IMR-90 (cell line): ENCODE data around the gene NCS1. TPM values are rescaled to one million over a fixed set of nuclear protein-coding genes. Genes with fewer than 3 reads are reported as not detected.

ENCODE experiments used
- ATAC-seq: fragments of 200-7000 bp; cut with Tn5 transposase; 2 replicates; pipeline ENCODE4 v1.9.1; 2020; ENCODE audit warnings: low read depth, mild to moderate bottlenecking, moderate library complexity
- BruUV-seq: library from RNA; stranded (reverse); fragments of 400-500 nt; replicated peaks from 2 replicates; lab custom pipeline; 2021; lab: Mats Ljungman, UMichigan
- CTCF ChIA-PET: fragments of 300-600 bp; formaldehyde crosslinking; extraction: SDS; loops from one replicate; lab custom pipeline; 2021; ENCODE audit warnings: antibody characterized with exemption; lab: Yijun Ruan, JAX
- POLR2A ChIA-PET: fragments of 300-600 bp; sonication (Branson Sonifier 250); formaldehyde crosslinking; loops from one replicate; lab custom pipeline; 2022; ENCODE audit warnings: antibody characterized with exemption; ENCODE audit not compliant: unreplicated experiment; lab: Charles Lee
- DNase-seq: peaks from one replicate; pipeline ENCODE4 v3.0.0; 2013
- H2AFZ ChIP-seq: replicated peaks from 2 replicates; pipeline ENCODE3; 2013; ENCODE audit warnings: low read length, mild to moderate bottlenecking; ENCODE audit not compliant: poor library complexity
- H2AK5ac ChIP-seq: 2 replicates; pipeline ENCODE4 v1.6.1; 2013; ENCODE audit warnings: low read depth, low read length, inconsistent platforms
- H2AK9ac ChIP-seq: replicated peaks from 2 replicates; pipeline ENCODE3; 2013; ENCODE audit warnings: mild to moderate bottlenecking, low read depth, low read length, moderate library complexity; ENCODE audit not compliant: poor library complexity
- H2BK120ac ChIP-seq: 2 replicates; pipeline ENCODE4 v1.6.1; 2013; ENCODE audit warnings: low read depth, low read length, inconsistent platforms
- H2BK15ac ChIP-seq: 3 replicates; pipeline ENCODE4 v1.6.1; 2013; ENCODE audit warnings: low read depth, low read length, inconsistent platforms
- H2BK20ac ChIP-seq: 2 replicates; pipeline ENCODE4 v1.6.1; 2013; ENCODE audit warnings: low read depth, mild to moderate bottlenecking, inconsistent platforms, low read length, moderate library complexity
- H2BK5ac ChIP-seq: 2 replicates; pipeline ENCODE4 v1.6.1; 2013; ENCODE audit warnings: mild to moderate bottlenecking, low read depth, low read length, inconsistent platforms; ENCODE audit not compliant: poor library complexity, severe bottlenecking
- H3K14ac ChIP-seq: replicated peaks from 2 replicates; pipeline ENCODE4 v1.6.1; 2013; ENCODE audit warnings: low read depth, low read length, inconsistent platforms
- H3K18ac ChIP-seq: 2 replicates; pipeline ENCODE4 v1.6.1; 2013; ENCODE audit warnings: low read depth, low read length, control low read depth
- H3K23ac ChIP-seq: 2 replicates; pipeline ENCODE4 v1.6.1; 2013; ENCODE audit warnings: low read depth, low read length, inconsistent platforms
- H3K27ac ChIP-seq: 2 replicates; pipeline ENCODE4 v1.5.1; 2013; ENCODE audit warnings: mild to moderate bottlenecking, control low read depth, low read length; ENCODE audit not compliant: insufficient read depth
- H3K27me3 ChIP-seq: 2 replicates; pipeline ENCODE4 v1.6.1; 2013; ENCODE audit warnings: low read length; ENCODE audit not compliant: control insufficient read depth, insufficient read depth
- H3K36me3 ChIP-seq: 2 replicates; pipeline ENCODE4 v1.6.1; 2013; ENCODE audit warnings: low read length, mixed read lengths; ENCODE audit not compliant: control insufficient read depth, insufficient read depth
- H3K4ac ChIP-seq: 2 replicates; pipeline ENCODE4 v1.6.1; 2013; ENCODE audit warnings: low read depth, low read length, inconsistent platforms
- H3K4me1 ChIP-seq: 2 replicates; pipeline ENCODE4 v1.6.1; 2013; ENCODE audit warnings: low read length, mixed read lengths; ENCODE audit not compliant: control insufficient read depth, insufficient read depth
- H3K4me2 ChIP-seq: 2 replicates; pipeline ENCODE4 v1.6.1; 2013; ENCODE audit warnings: low read depth, mild to moderate bottlenecking, control low read depth, low read length, moderate library complexity
- H3K4me3 ChIP-seq: 2 replicates; pipeline ENCODE4 v1.5.1; 2013; ENCODE audit warnings: low read depth, mild to moderate bottlenecking, control low read depth, low read length, moderate library complexity; ENCODE audit not compliant: insufficient read depth
- H3K56ac ChIP-seq: 2 replicates; pipeline ENCODE4 v1.6.1; 2013; ENCODE audit warnings: low read length, inconsistent platforms; ENCODE audit not compliant: insufficient read depth; ENCODE audit errors: extremely low read depth
- H3K79me1 ChIP-seq, 2 experiments: 2 replicates each; pipeline ENCODE4 v1.6.1; 2013; ENCODE audit warnings: low read length in 2 of 2, inconsistent platforms in 1 of 2, low read depth in 1 of 2
- H3K9ac ChIP-seq: 2 replicates; pipeline ENCODE4 v1.6.1; 2013; ENCODE audit warnings: low read depth, low read length, control low read depth
- H3K9me1 ChIP-seq: 2 replicates; pipeline ENCODE4 v1.6.1; 2013; ENCODE audit warnings: low read length, inconsistent platforms; ENCODE audit not compliant: insufficient read depth
- H3K9me3 ChIP-seq: 2 replicates; pipeline ENCODE4 v1.6.1; 2013; ENCODE audit warnings: low read length; ENCODE audit not compliant: control insufficient read depth, insufficient read depth
- H4K20me1 ChIP-seq: 2 replicates; pipeline ENCODE4 v1.6.1; 2013; ENCODE audit warnings: low read length, inconsistent platforms; ENCODE audit not compliant: insufficient read depth
- H4K5ac ChIP-seq: 2 replicates; pipeline ENCODE4 v1.6.1; 2013; ENCODE audit warnings: mild to moderate bottlenecking, low read depth, low read length, control low read depth
- H4K8ac ChIP-seq, 2 experiments: 2 replicates each; pipeline ENCODE4 v1.6.1; 2013; ENCODE audit warnings: low read depth in 2 of 2, low read length in 2 of 2, control low read depth in 1 of 2, inconsistent platforms in 1 of 2
- H4K91ac ChIP-seq: 2 replicates; pipeline ENCODE4 v1.6.1; 2013; ENCODE audit warnings: low read depth, low read length, inconsistent platforms; ENCODE audit not compliant: insufficient read depth
- CEBPB ChIP-seq: IDR thresholded peaks from 2 replicates; pipeline ENCODE4 v1.6.1; 2012; ENCODE audit warnings: low read depth, low read length, improper control_type of control experiment
- CHD1 ChIP-seq: IDR thresholded peaks from 2 replicates; pipeline ENCODE4 v1.6.1; 2012; ENCODE audit warnings: low read depth, low read length, improper control_type of control experiment
- MXI1 ChIP-seq: IDR thresholded peaks from 2 replicates; pipeline ENCODE4 v1.6.1; 2012; ENCODE audit warnings: low read depth, mild to moderate bottlenecking, low read length, moderate library complexity, borderline replicate concordance
- NFE2L2 ChIP-seq: fragments of 150-350 bp; IDR thresholded peaks from 2 replicates; pipeline ENCODE4 v1.6.1; 2016; ENCODE audit warnings: low read depth, mild to moderate bottlenecking, low read length
- RAD21 ChIP-seq: IDR thresholded peaks from 2 replicates; pipeline ENCODE4 v1.6.1; 2012; ENCODE audit warnings: low read length, improper control_type of control experiment
- RCOR1 ChIP-seq: IDR thresholded peaks from 2 replicates; pipeline ENCODE4 v1.6.1; 2012; ENCODE audit warnings: mild to moderate bottlenecking, low read length, improper control_type of control experiment; ENCODE audit not compliant: insufficient replicate concordance
- SMC3 ChIP-seq: fragments of 150-350 bp; IDR thresholded peaks from 2 replicates; pipeline ENCODE4 v1.6.1; 2016; ENCODE audit warnings: low read depth, mild to moderate bottlenecking, antibody characterized with exemption, low read length, moderate library complexity
- USF2 ChIP-seq: fragments of 150-350 bp; IDR thresholded peaks from 2 replicates; pipeline ENCODE4 v1.6.1; 2017; ENCODE audit warnings: mild to moderate bottlenecking, antibody characterized with exemption, low read length, low read depth
- WGBS, 2 experiments: methylation state at CpG; one replicate each; pipeline versions ENCODE4 v1.1.5 to v1.1.7; 2013; ENCODE audit warnings: missing lambda C conversion rate in 2 of 2; ENCODE audit not compliant: insufficient read length in 1 of 2; ENCODE audit errors: extremely low coverage in 2 of 2; 5-methylcytosine and 5-hydroxymethylcytosine counted together
- dilution Hi-C: fragments of 300-500 bp; cut with HindIII; formaldehyde crosslinking; loops from one replicate; pipeline ENCODE4 v1.14.3; 2018; ENCODE audit warnings: low sequenced_read_pairs; ENCODE audit not compliant: unreplicated experiment
- in situ Hi-C: fragments of 300-500 bp; cut with MboI; formaldehyde crosslinking; loops from 3 replicates; pipeline ENCODE4 v1.14.3; 2019; ENCODE audit warnings: low sequenced_read_pairs, inconsistent platforms, mixed read lengths
- intact Hi-C: fragments of 100-400 bp; cut with micrococcal nuclease; formaldehyde crosslinking; loops from 2 replicates; pipeline ENCODE4 v1.10.0; 2022
- polyA plus RNA-seq, 3 experiments: library from polyadenylated mRNA; depleted of rRNA; stranded (reverse); fragments of >200 nt; gene quantifications; 2 replicates each; pipeline ENCODE4 v1.2.3, GENCODE V29; 2012; ENCODE audit warnings: low replicate concordance in 1 of 3
- total RNA-seq: library from RNA; depleted of rRNA; stranded (reverse); fragments of >200 nt; gene quantifications from 2 replicates; pipeline ENCODE4 v1.2.3, GENCODE V29; 2012
- TF ChIP-seq, protein P1 (sequence below): conservative IDR thresholded peaks from 2 replicates; pipeline ENCODE4 v1.5.1; 2012; ENCODE audit warnings: mild to moderate bottlenecking, low read depth, low read length, improper control_type of control experiment
- TF ChIP-seq, protein P2 (sequence below): fragments of 150-350 bp; IDR thresholded peaks from 2 replicates; pipeline ENCODE4 v1.6.1; 2016; ENCODE audit warnings: low read depth, mild to moderate bottlenecking, low read length, moderate library complexity, borderline replicate concordance

Gene NCS1
- total and polyA plus RNA-seq, 2 of the 4 experiments (the other 2 are of a cell fraction): 41.0 to 60.5 TPM

DNA sequence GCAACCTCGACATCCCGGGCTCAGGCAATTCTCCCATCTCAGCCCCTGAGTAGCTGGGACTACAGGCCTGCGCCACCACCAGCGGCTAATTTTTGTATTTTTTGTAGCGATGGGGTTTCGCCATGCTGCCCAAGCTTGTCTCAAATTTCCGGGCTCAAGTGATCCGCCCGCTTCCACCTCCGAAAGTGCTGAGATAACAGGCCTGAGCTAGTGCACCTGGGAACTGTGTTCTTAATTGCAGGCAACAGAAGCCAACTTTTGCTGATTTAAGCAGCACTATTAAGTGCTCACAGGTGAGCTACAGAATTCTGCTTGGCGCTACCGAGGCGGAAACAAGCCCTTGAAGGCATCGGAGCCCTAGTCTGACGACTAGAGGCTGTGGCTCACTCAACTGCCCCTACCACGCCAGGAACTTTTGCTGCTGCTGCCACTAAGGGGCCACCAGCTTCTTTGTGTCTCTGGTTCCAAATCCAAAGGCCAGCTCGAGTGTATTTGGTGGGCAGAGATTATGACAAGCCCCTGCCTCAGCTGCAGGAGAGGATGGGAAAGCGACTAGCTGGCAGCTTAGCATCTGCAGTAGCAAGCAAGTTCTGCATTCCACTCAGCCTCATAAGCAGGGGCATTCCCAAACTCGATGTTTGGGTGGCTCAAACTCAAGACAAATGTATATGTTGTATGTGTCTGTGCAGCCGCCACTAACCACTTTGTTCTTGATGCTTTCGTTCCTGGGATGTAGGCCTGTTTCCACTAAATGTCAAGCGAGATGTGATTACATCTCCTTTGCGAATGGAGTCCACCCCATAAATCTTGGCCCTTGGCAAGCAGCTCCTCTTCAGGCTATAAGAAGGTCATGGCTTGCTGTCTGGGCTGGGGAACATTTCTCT is 82.8 kb downstream of the NCS1 start (continued):
- no peak for TF ChIP-seq USF2

GRCh38 chr9:130255631-130256134 is 83.5 kb downstream of the NCS1 start:
- Histone ChIP-seq H2BK5ac (no peak overlapping the region), H2BK15ac (no peak overlapping the region), H4K91ac (no peak overlapping the region), H3K14ac (no peak overlapping the region), H3K4me2 (no peak overlapping the region), H3K4ac (no peak overlapping the region), H2AFZ (no peak overlapping the region), H2AK9ac (no peak overlapping the region), H3K9ac (no peak overlapping the region), H4K8ac (no peak overlapping the region), H3K9me3 (peaks cover 15% of the 10 kb centered on the region), H3K27ac (no peak overlapping the region), H2BK20ac (no peak overlapping the region), H4K5ac (no peak overlapping the region), H3K23ac (no peak overlapping the region), H3K79me1 (no peaks in the 10 kb centered on the region), H3K4me1 (no peaks in the 10 kb centered on the region), H3K18ac (no peak overlapping the region), H3K56ac (no peak overlapping the region), H4K20me1 (no peaks in the 10 kb centered on the region), H3K4me3 (no peak overlapping the region), H3K36me3 (no peaks in the 10 kb centered on the region), H3K27me3 (peaks cover 35% of the 10 kb centered on the region), H2BK120ac (no peak overlapping the region), H2AK5ac (no peak overlapping the region), H3K9me1 (no peaks in the 10 kb centered on the region)
- DNase-seq (no peak), ATAC-seq (no peak)
- CTCF ChIA-PET: no interaction called here
- in situ Hi-C loops: no loop called here
- intact Hi-C loops: no loop called here
- POLR2A ChIA-PET: no interaction called here
- no CpG with 5 or more reads among the region's 5 CpGs for WGBS, 2 experiments
- dilution Hi-C loops: no loop called here
- no TSS peak for BruUV-seq
- TF ChIP-seq USF2 (no peak), RAD21 (no peak), CHD1 (no peak), CEBPB (no peak), MXI1 (no peak), NFE2L2 (no peak), SMC3 (no peak), RCOR1 (no peak)
- TF ChIP-seq, protein P1, sequence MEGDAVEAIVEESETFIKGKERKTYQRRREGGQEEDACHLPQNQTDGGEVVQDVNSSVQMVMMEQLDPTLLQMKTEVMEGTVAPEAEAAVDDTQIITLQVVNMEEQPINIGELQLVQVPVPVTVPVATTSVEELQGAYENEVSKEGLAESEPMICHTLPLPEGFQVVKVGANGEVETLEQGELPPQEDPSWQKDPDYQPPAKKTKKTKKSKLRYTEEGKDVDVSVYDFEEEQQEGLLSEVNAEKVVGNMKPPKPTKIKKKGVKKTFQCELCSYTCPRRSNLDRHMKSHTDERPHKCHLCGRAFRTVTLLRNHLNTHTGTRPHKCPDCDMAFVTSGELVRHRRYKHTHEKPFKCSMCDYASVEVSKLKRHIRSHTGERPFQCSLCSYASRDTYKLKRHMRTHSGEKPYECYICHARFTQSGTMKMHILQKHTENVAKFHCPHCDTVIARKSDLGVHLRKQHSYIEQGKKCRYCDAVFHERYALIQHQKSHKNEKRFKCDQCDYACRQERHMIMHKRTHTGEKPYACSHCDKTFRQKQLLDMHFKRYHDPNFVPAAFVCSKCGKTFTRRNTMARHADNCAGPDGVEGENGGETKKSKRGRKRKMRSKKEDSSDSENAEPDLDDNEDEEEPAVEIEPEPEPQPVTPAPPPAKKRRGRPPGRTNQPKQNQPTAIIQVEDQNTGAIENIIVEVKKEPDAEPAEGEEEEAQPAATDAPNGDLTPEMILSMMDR: no peak
- TF ChIP-seq, protein P2, sequence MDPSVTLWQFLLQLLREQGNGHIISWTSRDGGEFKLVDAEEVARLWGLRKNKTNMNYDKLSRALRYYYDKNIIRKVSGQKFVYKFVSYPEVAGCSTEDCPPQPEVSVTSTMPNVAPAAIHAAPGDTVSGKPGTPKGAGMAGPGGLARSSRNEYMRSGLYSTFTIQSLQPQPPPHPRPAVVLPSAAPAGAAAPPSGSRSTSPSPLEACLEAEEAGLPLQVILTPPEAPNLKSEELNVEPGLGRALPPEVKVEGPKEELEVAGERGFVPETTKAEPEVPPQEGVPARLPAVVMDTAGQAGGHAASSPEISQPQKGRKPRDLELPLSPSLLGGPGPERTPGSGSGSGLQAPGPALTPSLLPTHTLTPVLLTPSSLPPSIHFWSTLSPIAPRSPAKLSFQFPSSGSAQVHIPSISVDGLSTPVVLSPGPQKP: no peak
